Activated naive CD8-positive, alpha-beta T cell treated with anti-CD3 and anti-CD28 coated beads, Interleukin-2, amount 10 ng/mL, durations not matched to agents 7 days and 5 days (primary cell): Measurements from ENCODE around the gene MAP4K4. TPM values are rescaled to one million over a fixed set of nuclear protein-coding genes. Genes with fewer than 3 reads are reported as not detected.
"Not testable (repeated sequence)": the region's sequence is repeated elsewhere in the genome, so short reads cannot be mapped to it uniquely, and the experiment has no call there.

Experiments
- ATAC-seq: fragments of 150-1000 bp; cut with Tn5 transposase; one replicate; pipeline ENCODE4 v1.10.0; 2021; ENCODE audit warnings: low read depth, moderate library complexity
- POLR2A ChIA-PET: fragments of 350-600 bp; sonication (Branson Sonifier 250); formaldehyde crosslinking; loops from one replicate; lab custom pipeline; 2021; ENCODE audit warnings: antibody characterized with exemption; lab: Charles Lee
- DNase-seq: peaks from one replicate; pipeline ENCODE4 v3.0.0; 2021
- H3K27ac Mint-ChIP-seq: one replicate; pipeline ENCODE4 v1.8.0; 2022; ENCODE audit warnings: mild to moderate bottlenecking, mixed read lengths
- H3K27me3 Mint-ChIP-seq: one replicate; pipeline ENCODE4 v1.8.0; 2022; ENCODE audit warnings: mild to moderate bottlenecking, moderate library complexity, mixed read lengths
- H3K36me3 Mint-ChIP-seq: one replicate; pipeline ENCODE4 v1.8.0; 2021; ENCODE audit warnings: mild to moderate bottlenecking, mixed read lengths
- H3K4me1 Mint-ChIP-seq: one replicate; pipeline ENCODE4 v1.8.0; 2021; ENCODE audit warnings: mixed read lengths
- H3K4me3 Mint-ChIP-seq: one replicate; pipeline ENCODE4 v1.8.0; 2022; ENCODE audit warnings: mild to moderate bottlenecking, moderate library complexity, mixed read lengths
- H3K9me3 Mint-ChIP-seq: one replicate; pipeline ENCODE4 v1.8.0; 2021; ENCODE audit warnings: mixed read lengths
- total RNA-seq, 2 experiments: library from RNA; stranded (reverse); gene quantifications; one replicate each; pipeline ENCODE4 v1.2.3, GENCODE V29; 2021

MAP4K4 gene
- total RNA-seq, 2 experiments from 2014 or later: 79.8 to 84.5 TPM

DNA sequence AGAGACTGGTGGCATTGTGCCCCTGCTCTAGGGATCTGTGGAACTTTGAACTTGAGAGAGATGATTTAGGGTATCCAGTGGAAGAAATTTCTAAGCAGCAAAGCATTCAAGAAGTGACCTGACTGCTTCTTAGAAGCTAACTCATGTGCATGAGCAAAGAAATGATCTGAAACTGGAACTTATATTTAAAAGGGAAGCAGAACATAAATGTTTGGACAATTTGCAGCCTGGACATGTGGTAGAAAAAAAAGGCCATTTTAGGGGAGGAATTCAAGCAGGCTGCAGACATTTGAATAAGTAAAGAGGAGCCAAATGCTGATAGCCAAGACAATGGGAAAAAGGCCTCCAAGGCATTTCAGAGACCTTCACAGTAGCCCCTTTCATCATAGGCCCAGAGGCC lies 226.8 kb downstream of the MAP4K4 start:
- POLR2A ChIA-PET, H3K36me3 Mint-ChIP-seq, H3K27me3 Mint-ChIP-seq, H3K4me3 Mint-ChIP-seq, H3K27ac Mint-ChIP-seq, H3K4me1 Mint-ChIP-seq, ATAC-seq, DNase-seq: not testable (repeated sequence)
- peaks cover 22% of the 10 kb centered on the region for H3K9me3 Mint-ChIP-seq

GRCh38 chr2:101930019-101930418 lies 232.5 kb downstream of the MAP4K4 start:
- H3K27me3 Mint-ChIP-seq: peaks cover 4% of the 10 kb centered on the region
- no peak overlapping the region for H3K27ac Mint-ChIP-seq
- DNase-seq (no peak), ATAC-seq (no peak)
- H3K36me3 Mint-ChIP-seq: no peaks in the 10 kb centered on the region
- peaks cover 1% of the 10 kb centered on the region for H3K4me1 Mint-ChIP-seq
- H3K4me3 Mint-ChIP-seq: no peak overlapping the region
- POLR2A ChIA-PET: no interaction called here
- H3K9me3 Mint-ChIP-seq: peaks cover 15% of the 10 kb centered on the region

GRCh38 chr2:101930847-101931246 lies 233.3 kb downstream of the MAP4K4 start:
- no peak for ATAC-seq
- H3K36me3 Mint-ChIP-seq: no peaks in the 10 kb centered on the region
- H3K4me1 Mint-ChIP-seq: peaks cover 1% of the 10 kb centered on the region
- peaks cover 15% of the 10 kb centered on the region for H3K9me3 Mint-ChIP-seq
- no peak overlapping the region for H3K27ac Mint-ChIP-seq
- peaks cover 4% of the 10 kb centered on the region for H3K27me3 Mint-ChIP-seq
- POLR2A ChIA-PET: no interaction called here
- no peak overlapping the region for H3K4me3 Mint-ChIP-seq
- DNase-seq: no peak

GRCh38 chr2:101931402-101931801 lies 233.9 kb downstream of the MAP4K4 start:
- no peak for ATAC-seq
- POLR2A ChIA-PET: no interaction called here
- Mint-ChIP-seq H3K4me1 (peaks cover 1% of the 10 kb centered on the region), H3K4me3 (no peak overlapping the region), H3K9me3 (peaks cover 16% of the 10 kb centered on the region), H3K27me3 (peaks cover 4% of the 10 kb centered on the region), H3K36me3 (no peaks in the 10 kb centered on the region), H3K27ac (no peak overlapping the region)
- no peak for DNase-seq

DNA sequence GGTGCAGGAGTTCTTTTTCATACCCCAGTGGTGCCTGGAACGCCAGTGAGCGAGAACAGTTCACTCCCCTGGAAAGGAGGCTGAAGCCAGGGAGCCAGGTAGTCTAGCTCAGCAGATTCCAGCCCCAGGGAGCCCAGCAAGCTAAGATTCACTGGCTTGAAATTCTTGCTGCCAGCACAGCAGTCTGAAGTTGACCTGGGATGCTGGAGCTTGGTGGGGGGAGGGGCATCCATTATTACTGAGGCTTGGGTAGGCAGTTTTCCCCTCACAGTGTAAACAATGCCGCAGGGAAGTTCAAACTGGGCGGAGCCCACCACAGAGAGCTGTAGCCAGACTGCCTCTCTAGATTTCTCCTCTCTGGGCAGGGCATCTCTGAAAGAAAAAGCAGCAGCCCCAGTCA lies 238.3 kb downstream of the MAP4K4 start:
- H3K27me3 Mint-ChIP-seq: peaks cover 19% of the 10 kb centered on the region
- ATAC-seq, H3K4me3 Mint-ChIP-seq, POLR2A ChIA-PET, DNase-seq, H3K27ac Mint-ChIP-seq, H3K36me3 Mint-ChIP-seq, H3K9me3 Mint-ChIP-seq, H3K4me1 Mint-ChIP-seq: not testable (repeated sequence)

- ATAC-seq (no peak), DNase-seq (no peak)
- H3K4me1 Mint-ChIP-seq: no peaks in the 10 kb centered on the region
- POLR2A ChIA-PET: no interaction called here
- no peak overlapping the region for H3K4me3 Mint-ChIP-seq
- H3K9me3 Mint-ChIP-seq: peaks cover 5% of the 10 kb centered on the region
- peaks cover 13% of the 10 kb centered on the region for H3K27me3 Mint-ChIP-seq
- no peaks in the 10 kb centered on the region for H3K36me3 Mint-ChIP-seq
- H3K27ac Mint-ChIP-seq: no peak overlapping the region
Observed at GRCh38 chr2:101942851-101943250, 245.3 kb downstream of the MAP4K4 start.

Other genes starting within 250 kb of the MAP4K4 start
- 1 to 10 TPM; 2.0 to 2.2 TPM for gene RFX8, start 222.6 kb upstream of the MAP4K4 start, total RNA-seq